Measurements from ENCODE around the gene ALX4.

GRCh38 chr11:44263738-44264437 is 46.1 kb downstream of the ALX4 start:
- TF ChIP-seq POLR2A (IDR thresholded peaks at IDR 0.05; ENCODE audit: low read depth, low read length): no peak
- TF ChIP-seq CTCF (IDR thresholded peaks at IDR 0.05; ENCODE audit: extremely low read depth in 1 of 2, insufficient read depth in 1 of 2, low read depth in 1 of 2, low read length in 2 of 2): no peak
- TF ChIP-seq POLR2AphosphoS5 (IDR thresholded peaks at IDR 0.05; ENCODE audit: insufficient read depth, low read depth, low read length): no peak
- TF ChIP-seq EZH2 (IDR thresholded peaks at IDR 0.05; ENCODE audit: borderline replicate concordance, low read depth, low read length, severe bottlenecking): no peak
- TF ChIP-seq JUN (IDR thresholded peaks at IDR 0.05; ENCODE audit: borderline replicate concordance, insufficient read depth, insufficient read length, low read depth): no peak
- no peak for TF ChIP-seq GATA2 (IDR thresholded peaks at IDR 0.05; ENCODE audit: insufficient read depth, insufficient read length, low read depth, low read length)
- no peak for TF ChIP-seq FOS (IDR thresholded peaks at IDR 0.05; ENCODE audit: borderline replicate concordance, insufficient read depth, low read length)

Measured in endothelial cell of umbilical vein (primary cell).